Muscle of leg (tissue), 11 donors: ENCODE measurements around the gene DCC. TPM values are rescaled to one million over a fixed set of nuclear protein-coding genes. Genes with fewer than 3 reads are reported as not detected.

ENCODE experiments used
- DNase-seq: peaks from one replicate; pipeline ENCODE4 v3.0.0; 2013
- H3K27ac ChIP-seq: one replicate; pipeline ENCODE4 v1.5.1; 2013; ENCODE audit warnings: mild to moderate bottlenecking, low read length, control low read depth
- H3K27me3 ChIP-seq: one replicate; pipeline ENCODE4 v1.6.1; 2013; ENCODE audit warnings: low read length; ENCODE audit not compliant: control insufficient read depth, insufficient read depth
- H3K36me3 ChIP-seq: one replicate; pipeline ENCODE4 v1.6.1; 2013; ENCODE audit warnings: low read length; ENCODE audit not compliant: control insufficient read depth, insufficient read depth
- H3K4me1 ChIP-seq: one replicate; pipeline ENCODE4 v1.6.1; 2013; ENCODE audit warnings: low read length; ENCODE audit not compliant: control insufficient read depth, insufficient read depth
- H3K4me3 ChIP-seq: one replicate; pipeline ENCODE4 v1.5.1; 2013; ENCODE audit warnings: low read length, control low read depth
- H3K9me3 ChIP-seq: replicated peaks from 2 replicates; pipeline ENCODE4 v1.6.1; 2013; ENCODE audit warnings: low read depth, low read length; ENCODE audit not compliant: control insufficient read depth
- WGBS: methylation state at CpG from one replicate; pipeline ENCODE4 v1.1.5; 2013; ENCODE audit warnings: missing lambda C conversion rate; ENCODE audit not compliant: insufficient coverage; 5-methylcytosine and 5-hydroxymethylcytosine counted together
- polyA plus RNA-seq, 8 donors: library from polyadenylated mRNA; unstranded; fragments of 120-200 nt; gene quantifications; one replicate each; pipeline versions ENCODE4 v1.2.1 to v1.2.3, GENCODE V29; 2013; ENCODE audit warnings: inconsistent platforms in 1 of 8, low replicate concordance in 1 of 8; ENCODE audit not compliant: insufficient read length in 8 of 8, insufficient read depth in 1 of 8
- total RNA-seq: library from RNA; stranded (reverse); fragments of 120-200 nt; gene quantifications from one replicate; pipeline ENCODE4 v1.2.4, GENCODE V29; 2013

DCC gene
- total and polyA plus RNA-seq, 9 donors: 0.06 to 0.46 (median 0.13) TPM

GRCh38 chr18:52657043-52657805 lies 317.2 kb downstream of the DCC start:
- Histone ChIP-seq H3K4me3 (no peak overlapping the region), H3K9me3 (no peaks in the 10 kb centered on the region), H3K36me3 (no peaks in the 10 kb centered on the region), H3K27me3 (no peaks in the 10 kb centered on the region), H3K27ac (no peak overlapping the region), H3K4me1 (no peaks in the 10 kb centered on the region)
- WGBS: 60% methylated on average over 6 of the region's 8 CpGs
- DNase-seq: no peak

GRCh38 chr18:52667463-52668065 lies 327.6 kb downstream of the DCC start:
- DNase-seq: no peak
- no peaks in the 10 kb centered on the region for H3K36me3 ChIP-seq
- no peaks in the 10 kb centered on the region for H3K4me1 ChIP-seq
- no peaks in the 10 kb centered on the region for H3K27me3 ChIP-seq
- H3K27ac ChIP-seq: no peak overlapping the region
- no peak overlapping the region for H3K4me3 ChIP-seq
- no peaks in the 10 kb centered on the region for H3K9me3 ChIP-seq
- WGBS: 50% methylated on average over 1 of the region's 4 CpGs

- Histone ChIP-seq H3K9me3 (no peaks in the 10 kb centered on the region), H3K4me3 (no peak overlapping the region)
- no CpG with 5 or more reads among the region's 3 CpGs for WGBS
Observed at GRCh38 chr18:52670896-52671295, 330.9 kb downstream of the DCC start.

GRCh38 chr18:52678034-52678433 lies 338.0 kb downstream of the DCC start:
- DNase-seq: no peak
- H3K9me3 ChIP-seq: no peaks in the 10 kb centered on the region
- no CpG with 5 or more reads among the region's 3 CpGs for WGBS
- H3K4me3 ChIP-seq: no peak overlapping the region
- no peaks in the 10 kb centered on the region for H3K4me1 ChIP-seq
- H3K27me3 ChIP-seq: no peaks in the 10 kb centered on the region
- H3K27ac ChIP-seq: no peak overlapping the region
- no peaks in the 10 kb centered on the region for H3K36me3 ChIP-seq

More at GRCh38 chr18:52670896-52671295, 330.9 kb downstream of the DCC start:
- no peaks in the 10 kb centered on the region for H3K27me3 ChIP-seq
- peak; percentile 3 for DNase-seq
- no peaks in the 10 kb centered on the region for H3K4me1 ChIP-seq
- no peak overlapping the region for H3K27ac ChIP-seq
- H3K36me3 ChIP-seq: no peaks in the 10 kb centered on the region

- WGBS: 89% methylated on average over 3 of the region's 8 CpGs
- Histone ChIP-seq H3K36me3 (no peaks in the 10 kb centered on the region), H3K4me1 (no peaks in the 10 kb centered on the region), H3K27ac (no peak overlapping the region), H3K4me3 (no peak overlapping the region), H3K9me3 (no peaks in the 10 kb centered on the region), H3K27me3 (no peaks in the 10 kb centered on the region)
- DNase-seq: no peak
Observed at GRCh38 chr18:52678551-52678950, 338.6 kb downstream of the DCC start.

GRCh38 chr18:52679354-52679753 lies 339.4 kb downstream of the DCC start:
- no peaks in the 10 kb centered on the region for H3K36me3 ChIP-seq
- no peak for DNase-seq
- WGBS: no CpG with 5 or more reads among the region's 2 CpGs
- no peaks in the 10 kb centered on the region for H3K4me1 ChIP-seq
- no peak overlapping the region for H3K27ac ChIP-seq
- H3K9me3 ChIP-seq: no peaks in the 10 kb centered on the region
- no peak overlapping the region for H3K4me3 ChIP-seq
- H3K27me3 ChIP-seq: no peaks in the 10 kb centered on the region

- no peaks in the 10 kb centered on the region for H3K27me3 ChIP-seq
- no peaks in the 10 kb centered on the region for H3K36me3 ChIP-seq
- H3K4me1 ChIP-seq: no peaks in the 10 kb centered on the region
- H3K9me3 ChIP-seq: no peaks in the 10 kb centered on the region
- no CpG with 5 or more reads among the region's 4 CpGs for WGBS
- H3K4me3 ChIP-seq: no peak overlapping the region
- no peak for DNase-seq
- no peak overlapping the region for H3K27ac ChIP-seq
Observed at GRCh38 chr18:52682260-52682659, 342.3 kb downstream of the DCC start.

- H3K36me3 ChIP-seq: no peaks in the 10 kb centered on the region
- H3K27ac ChIP-seq: no peak overlapping the region
- no CpG with 5 or more reads among the region's 1 CpG for WGBS
- no peak for DNase-seq
- H3K9me3 ChIP-seq: no peaks in the 10 kb centered on the region
- no peak overlapping the region for H3K4me3 ChIP-seq
- no peaks in the 10 kb centered on the region for H3K27me3 ChIP-seq
- no peaks in the 10 kb centered on the region for H3K4me1 ChIP-seq
Observed at GRCh38 chr18:52685316-52685715, 345.3 kb downstream of the DCC start.

GRCh38 chr18:52691841-52692240 lies 351.8 kb downstream of the DCC start:
- Histone ChIP-seq H3K9me3 (no peaks in the 10 kb centered on the region), H3K4me3 (no peak overlapping the region), H3K4me1 (no peaks in the 10 kb centered on the region), H3K27me3 (no peaks in the 10 kb centered on the region), H3K27ac (no peak overlapping the region), H3K36me3 (no peaks in the 10 kb centered on the region)
- DNase-seq: no peak

GRCh38 chr18:52694804-52695203 lies 354.8 kb downstream of the DCC start:
- DNase-seq: no peak
- H3K27ac ChIP-seq: no peak overlapping the region
- H3K27me3 ChIP-seq: no peaks in the 10 kb centered on the region
- no peaks in the 10 kb centered on the region for H3K9me3 ChIP-seq
- H3K4me3 ChIP-seq: no peak overlapping the region
- no peaks in the 10 kb centered on the region for H3K4me1 ChIP-seq
- WGBS: no CpG with 5 or more reads among the region's 1 CpG
- no peaks in the 10 kb centered on the region for H3K36me3 ChIP-seq
